Measurements from ENCODE around the gene TSPAN8. TPM values are rescaled to one million over a fixed set of nuclear protein-coding genes. Genes with fewer than 3 reads are reported as not detected.
"Not testable (repeated sequence)": the region's sequence is repeated elsewhere in the genome, so short reads cannot be mapped to it uniquely, and the experiment has no call there.

The TSPAN8 gene
- total RNA-seq, 1 donor from 2014 or later = not detected

GRCh38 chr12:71129364-71129763, 28.4 kb downstream of the TSPAN8 start:
- DNase-seq (ENCODE audit: low read depth in 2 of 2) = no peak

GRCh38 chr12:71128191-71128788, 29.5 kb downstream of the TSPAN8 start:
- no peak for DNase-seq (ENCODE audit: low read depth in 2 of 2)

- DNase-seq (ENCODE audit: low read depth in 2 of 2) = no peak
These were observed 31.9 kb downstream of the TSPAN8 start for GRCh38 chr12:71125949-71126348.

DNA sequence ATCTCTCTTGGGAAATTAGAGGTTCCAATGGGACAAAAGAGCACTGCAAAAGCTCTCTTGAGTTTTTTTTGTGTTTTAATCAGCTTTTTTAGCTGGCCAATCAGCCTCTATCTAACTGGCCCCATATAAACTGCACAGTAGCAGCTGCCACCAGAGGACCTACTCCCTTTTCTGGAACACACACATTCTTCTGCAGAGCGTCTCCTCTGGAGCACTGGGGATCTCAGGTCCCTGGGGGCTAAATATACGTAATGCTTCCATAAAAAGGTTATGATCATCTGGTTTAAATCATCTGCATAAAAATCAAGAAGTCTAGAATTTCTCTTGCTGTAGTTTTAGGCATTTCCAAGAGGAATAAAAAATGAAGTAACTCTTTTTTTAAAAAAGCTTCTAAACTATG, 32.3 kb downstream of the TSPAN8 start:
- DNase-seq (ENCODE audit: low read depth in 2 of 2) = no peak

- DNase-seq (ENCODE audit: low read depth in 2 of 2) = no peak
These were observed 32.9 kb downstream of the TSPAN8 start for GRCh38 chr12:71124835-71125460.

GRCh38 chr12:71113148-71113547, 44.7 kb downstream of the TSPAN8 start:
- not testable (repeated sequence) for DNase-seq (ENCODE audit: low read depth in 2 of 2)

DNA sequence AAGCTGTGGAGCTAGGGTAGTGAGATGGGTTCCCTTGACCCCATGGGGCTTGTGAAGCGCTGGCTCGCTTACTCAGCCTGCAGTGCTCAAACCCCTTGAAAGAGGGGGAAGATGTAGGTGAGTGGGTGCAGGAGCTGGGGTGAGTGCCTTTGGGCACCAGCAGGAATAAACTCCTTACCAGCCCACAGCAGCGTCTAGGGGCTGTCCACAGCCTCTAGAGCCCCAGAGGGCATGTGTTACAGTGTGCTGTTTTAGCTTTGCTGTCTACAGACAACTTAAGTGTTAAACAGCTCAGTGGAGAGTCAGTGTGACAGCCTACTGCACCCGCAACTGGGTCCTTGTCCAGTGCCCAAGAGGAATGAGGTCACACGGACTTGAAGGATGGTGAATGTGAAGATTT, 48.0 kb downstream of the TSPAN8 start:
- DNase-seq (ENCODE audit: low read depth in 2 of 2) = no peak

GRCh38 chr12:71108355-71108754, 49.4 kb downstream of the TSPAN8 start:
- no peak for DNase-seq (ENCODE audit: low read depth in 2 of 2)

GRCh38 chr12:71107936-71108335, 49.9 kb downstream of the TSPAN8 start:
- no peak for DNase-seq (ENCODE audit: low read depth in 2 of 2)

DNA sequence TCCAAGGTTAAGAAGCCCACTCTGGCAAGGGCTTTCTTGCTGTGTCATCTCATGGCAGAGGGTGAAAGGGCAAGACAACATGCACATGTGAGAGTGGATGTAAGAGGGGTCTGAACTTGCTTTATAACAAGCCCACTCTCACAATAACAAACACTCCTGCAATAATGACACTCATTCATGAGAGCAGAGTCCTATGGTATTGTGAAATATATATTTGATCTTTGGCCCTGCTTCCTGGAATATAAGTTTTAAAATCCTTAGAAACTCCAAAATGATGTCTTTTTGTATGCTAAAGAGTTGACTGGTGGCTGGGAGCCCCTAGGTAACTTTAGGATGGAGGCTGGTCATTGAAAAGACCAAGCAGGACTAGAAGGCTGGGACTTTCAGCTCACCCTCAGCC, 51.8 kb downstream of the TSPAN8 start:
- DNase-seq (ENCODE audit: low read depth in 2 of 2) = no peak

DNA sequence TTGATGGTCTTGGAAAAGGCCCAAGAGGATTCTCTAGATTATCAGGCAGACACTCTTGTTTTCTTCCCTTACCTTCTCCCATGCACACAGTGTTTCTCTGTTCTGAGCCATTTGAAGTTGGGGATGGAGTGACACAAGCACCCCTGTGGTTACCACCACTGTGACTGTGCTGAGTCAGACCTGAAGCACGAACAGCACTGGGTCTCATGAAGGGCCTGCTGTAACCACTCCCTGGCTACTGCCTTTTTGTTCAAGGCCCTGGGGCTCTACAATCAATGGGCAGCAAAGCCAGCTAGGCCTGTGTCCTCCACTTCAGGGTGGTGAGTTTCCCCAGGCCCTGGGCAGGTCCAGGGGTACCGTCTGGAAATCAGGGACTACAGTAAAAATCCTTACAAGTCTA, 65.5 kb downstream of the TSPAN8 start:
- no peak for DNase-seq (ENCODE audit: low read depth in 2 of 2)

DNA sequence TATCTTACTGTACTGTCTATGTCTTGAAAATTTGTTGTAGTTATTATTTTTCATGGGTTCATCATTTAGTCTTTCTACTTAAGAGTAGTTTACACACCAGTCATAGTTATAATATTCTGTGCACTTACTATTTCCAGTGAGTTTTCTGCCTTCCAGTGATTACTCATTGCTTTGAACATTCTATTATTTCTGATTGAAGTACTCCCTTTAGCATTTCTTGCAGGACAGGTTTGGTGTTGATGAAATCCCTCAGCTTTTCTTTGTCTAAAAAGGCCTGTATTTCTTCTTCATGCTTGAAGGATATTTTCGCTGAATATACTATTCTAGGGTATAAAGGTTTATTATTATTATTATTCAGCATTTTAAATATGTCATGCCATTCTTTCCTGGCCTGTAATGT, 66.8 kb downstream of the TSPAN8 start:
- no peak for DNase-seq (ENCODE audit: low read depth in 2 of 2)

DNA sequence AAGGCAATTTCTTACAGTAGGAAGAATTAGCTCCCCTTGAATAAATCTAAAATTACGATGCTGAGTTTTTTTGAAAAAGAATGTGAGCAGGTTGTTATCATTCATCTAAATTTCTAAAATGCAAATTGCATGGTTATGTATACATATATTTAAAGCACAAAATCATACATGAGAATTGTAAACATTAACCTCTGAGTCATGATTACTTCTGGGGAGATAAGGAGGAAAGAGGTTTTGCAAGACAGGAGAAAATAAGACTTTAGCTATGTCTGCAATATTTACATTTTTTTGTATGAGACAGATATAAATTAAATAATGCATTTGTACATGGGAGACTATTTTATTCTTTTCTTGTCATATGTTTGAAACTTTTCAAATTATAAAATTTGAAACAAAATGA, 72.2 kb downstream of the TSPAN8 start:
- DNase-seq (ENCODE audit: low read depth in 2 of 2) = no peak

DNA sequence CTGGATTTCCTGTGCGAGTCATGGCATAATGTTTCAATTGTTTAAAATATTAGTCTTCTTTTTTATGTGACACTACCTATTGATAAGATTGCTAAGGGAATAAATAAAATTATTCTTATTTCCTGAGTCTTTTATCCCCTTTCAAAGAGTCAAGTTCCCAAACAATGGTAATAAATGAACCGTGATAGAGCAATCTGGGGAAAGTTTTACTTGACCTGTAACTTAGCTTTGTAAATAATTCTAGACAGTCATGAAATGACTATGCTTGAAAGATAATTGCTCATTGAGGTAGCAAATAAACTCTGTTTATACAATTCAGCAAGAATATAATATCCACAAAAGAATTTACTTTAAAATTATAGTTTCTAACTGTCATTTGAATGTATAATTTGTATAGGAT, 82.1 kb downstream of the TSPAN8 start:
- no peak for DNase-seq (ENCODE audit: low read depth in 2 of 2)

Other genes starting within 250 kb of the TSPAN8 start
- under 0.01 TPM in 2 replicates for gene PTPRR, start 237.3 kb downstream of the TSPAN8 start, total RNA-seq